Measurements from ENCODE around the gene TRIM58.

The TRIM58 gene

DNA sequence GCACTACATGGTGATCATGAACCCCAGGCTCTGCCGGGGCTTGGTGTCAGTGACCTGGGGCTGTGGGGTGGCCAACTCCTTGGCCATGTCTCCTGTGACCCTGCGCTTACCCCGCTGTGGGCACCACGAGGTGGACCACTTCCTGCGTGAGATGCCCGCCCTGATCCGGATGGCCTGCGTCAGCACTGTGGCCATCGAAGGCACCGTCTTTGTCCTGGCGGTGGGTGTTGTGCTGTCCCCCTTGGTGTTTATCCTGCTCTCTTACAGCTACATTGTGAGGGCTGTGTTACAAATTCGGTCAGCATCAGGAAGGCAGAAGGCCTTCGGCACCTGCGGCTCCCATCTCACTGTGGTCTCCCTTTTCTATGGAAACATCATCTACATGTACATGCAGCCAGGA lies 39.0 kb downstream of the TRIM58 start:
- no peak for DNase-seq

DNA sequence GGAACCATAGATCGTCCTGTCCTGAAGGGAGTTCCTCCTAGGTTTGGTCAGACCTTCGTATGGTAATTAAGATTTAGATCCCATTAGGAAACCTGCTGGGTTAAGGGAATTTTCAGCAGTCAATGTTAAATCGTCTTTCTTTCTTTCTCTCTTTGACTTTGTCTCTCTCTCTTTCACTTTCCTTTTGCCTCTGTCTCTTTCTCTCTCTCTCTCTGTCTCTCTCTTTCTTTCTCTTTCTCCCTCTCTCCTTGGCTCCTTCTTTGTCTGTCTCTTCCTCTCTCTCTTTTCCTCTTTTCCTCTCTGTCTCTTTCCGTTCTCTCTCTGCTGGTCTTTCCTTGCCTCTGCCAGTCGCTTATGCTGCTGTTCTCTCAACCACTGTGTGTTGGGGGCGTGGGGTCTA lies 47.1 kb downstream of the TRIM58 start:
- DNase-seq, result no peak

DNA sequence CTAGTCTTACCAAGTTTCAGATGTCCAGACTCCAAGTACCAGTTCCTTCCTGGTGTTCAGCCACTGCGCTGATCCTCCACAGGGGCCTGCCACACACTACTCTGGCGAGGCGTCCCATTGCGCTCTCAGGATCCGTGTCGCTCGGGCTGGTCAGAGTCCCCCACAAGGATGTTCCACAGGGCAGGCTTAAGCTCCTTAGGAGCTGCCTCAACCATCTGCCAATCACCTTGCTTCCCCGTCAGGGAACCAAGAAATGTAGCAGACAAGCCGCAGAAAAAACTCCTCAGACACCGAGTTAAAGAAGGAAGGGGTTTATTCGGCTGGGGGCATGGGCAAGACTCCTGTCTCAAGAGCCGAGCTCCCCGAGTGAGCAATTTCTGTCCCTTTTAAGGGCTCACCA lies 48.2 kb downstream of the TRIM58 start:
- no peak for DNase-seq

DNA sequence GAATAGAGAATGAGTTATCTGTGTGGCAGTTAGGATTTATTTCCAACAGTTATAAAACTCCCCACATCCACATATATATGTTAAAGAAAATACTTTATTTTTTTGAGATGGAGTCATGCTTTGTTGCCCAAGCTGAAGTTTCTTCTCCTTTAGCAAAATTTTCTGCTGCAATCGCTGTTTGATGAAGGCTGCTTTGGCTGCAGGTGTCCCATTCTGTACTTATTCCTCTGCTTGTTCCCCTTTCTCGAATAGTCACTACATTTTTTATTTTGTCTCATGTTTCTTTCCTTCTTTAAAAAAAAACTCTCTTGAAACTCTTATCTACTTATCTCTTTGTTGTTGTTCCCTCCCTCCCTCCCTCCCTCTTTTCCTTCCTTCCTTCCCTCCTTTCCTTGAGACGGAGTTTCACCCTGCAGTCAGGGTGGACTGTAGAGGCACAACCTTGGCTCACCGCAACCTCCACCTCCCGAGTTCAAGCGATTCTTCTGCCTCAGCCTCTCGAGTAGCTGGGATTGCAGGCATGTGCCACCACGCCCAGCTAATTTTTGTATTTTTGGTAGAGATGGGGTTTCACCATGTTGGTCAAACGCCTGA lies 49.0 kb downstream of the TRIM58 start:
- DNase-seq, result no peak

DNA sequence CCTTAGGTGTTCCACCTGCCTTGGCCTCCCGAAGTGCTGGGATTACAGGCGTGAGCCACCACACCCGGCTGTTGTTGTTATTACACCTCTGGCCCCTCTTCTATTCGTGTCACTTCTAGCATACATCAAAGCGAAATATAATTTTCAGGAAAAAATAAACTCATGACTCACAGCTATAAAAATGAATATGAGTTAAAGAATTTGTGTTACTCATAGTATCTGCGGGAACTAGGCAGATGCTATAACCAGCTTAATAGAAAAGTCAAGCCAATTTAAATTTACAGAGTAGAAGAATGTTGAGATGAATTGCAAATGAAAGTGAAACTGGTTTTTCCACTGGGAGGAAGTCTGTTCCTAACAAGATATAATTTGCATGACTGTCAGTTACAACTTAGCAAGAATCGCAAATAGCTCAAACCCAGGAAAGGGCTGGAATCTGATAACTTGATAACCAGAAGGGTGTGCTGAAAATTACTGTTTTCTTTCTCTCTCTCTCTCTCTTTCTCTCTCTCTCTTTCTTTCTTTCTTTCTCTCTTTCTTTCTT lies 49.6 kb downstream of the TRIM58 start:
- peak; percentile 84 for DNase-seq

DNA sequence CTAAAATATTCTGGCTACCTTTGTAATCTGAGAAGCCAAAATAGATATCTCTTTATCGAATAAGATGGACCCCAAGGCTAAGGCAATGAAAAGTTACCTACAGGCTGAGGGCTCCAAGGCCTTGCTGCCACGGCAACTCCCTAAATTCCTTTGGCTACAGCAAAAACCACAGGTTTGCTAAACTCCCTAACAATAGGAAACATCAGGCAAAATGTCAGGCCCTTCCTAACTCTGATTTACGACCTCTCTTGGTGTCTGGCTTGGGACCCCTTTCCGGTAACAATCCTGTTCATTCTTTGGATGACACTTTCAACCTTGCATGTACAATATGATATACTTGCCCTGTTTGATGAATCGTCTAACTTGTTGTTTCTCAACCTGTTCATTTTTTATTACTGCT lies 51.8 kb downstream of the TRIM58 start:
- no peak for DNase-seq

DNA sequence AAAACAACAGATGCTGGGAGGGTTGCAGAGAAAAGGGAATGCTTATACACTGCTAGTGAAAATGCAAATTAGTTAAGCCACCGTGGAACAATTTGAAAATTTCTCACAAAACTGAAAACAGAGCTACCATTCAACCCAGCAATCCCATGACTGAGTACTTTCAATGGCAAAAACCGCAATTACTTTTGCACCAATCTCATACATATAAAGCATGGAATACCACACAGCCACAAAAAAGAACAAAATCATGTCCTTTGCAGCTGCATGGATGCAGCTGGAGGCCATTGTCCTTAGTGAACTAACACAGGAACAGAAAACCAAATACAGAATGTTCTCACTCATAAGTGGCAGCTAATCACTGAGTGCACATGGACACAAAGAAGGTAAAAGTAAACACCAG lies 56.8 kb downstream of the TRIM58 start:
- DNase-seq, result no peak

DNA sequence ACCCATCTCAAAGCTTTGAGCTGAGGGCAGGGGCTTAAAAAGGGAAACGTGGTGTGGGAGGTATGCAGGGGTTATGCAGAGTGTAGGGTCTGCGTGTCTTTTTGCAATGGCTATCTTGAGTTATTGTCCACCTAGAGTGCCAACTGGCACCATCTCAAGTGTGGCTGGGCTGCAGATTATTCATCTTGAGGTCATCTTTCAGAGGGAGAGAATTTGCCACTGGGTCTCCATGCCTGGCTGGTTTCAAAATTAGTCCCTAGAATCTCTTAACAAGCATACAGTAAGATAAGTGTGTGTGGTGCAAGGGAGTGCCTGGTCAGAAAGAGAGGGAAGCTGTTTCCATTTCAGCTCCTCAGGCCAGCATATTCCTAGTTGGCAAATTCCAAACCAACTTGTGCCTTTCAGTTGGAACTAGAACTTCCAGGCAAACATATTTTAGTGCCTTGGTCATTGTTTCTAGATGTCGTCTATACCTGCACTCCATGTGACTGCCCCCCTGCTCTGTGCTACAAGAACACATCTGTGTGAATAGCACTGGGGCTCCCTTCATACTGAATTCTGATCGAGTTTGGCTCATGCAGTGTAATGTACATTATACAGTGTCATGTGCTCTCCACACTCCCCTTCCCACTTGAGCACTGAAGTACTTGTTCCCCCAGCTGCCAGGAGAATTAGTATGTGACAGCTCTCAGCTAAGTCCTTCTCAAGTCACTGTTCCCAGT lies 58.1 kb downstream of the TRIM58 start:
- DNase-seq, result peak; percentile 8

DNA sequence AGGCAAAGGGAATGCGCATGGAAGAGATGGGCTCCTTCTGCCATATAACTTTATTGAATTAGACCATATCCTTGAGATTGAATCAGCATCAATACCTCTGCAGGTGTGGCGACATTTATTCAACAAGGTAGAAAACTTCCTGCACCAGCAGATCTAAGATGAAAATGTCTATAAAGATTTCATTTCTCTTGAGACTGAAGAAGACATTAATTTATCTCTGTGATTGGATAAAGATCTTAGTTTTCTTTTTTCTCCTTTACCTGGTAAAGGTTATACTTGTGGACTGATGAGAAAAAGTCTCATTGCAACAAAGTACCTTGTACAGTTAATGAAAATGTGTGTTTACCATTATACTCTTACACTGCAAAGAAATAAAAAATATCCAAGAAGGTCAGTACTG lies 63.0 kb downstream of the TRIM58 start, which contains the start of gene OR2T8:
OR2T8 (plus strand) TSS at position 301 of the 400 bp plus-strand sequence. CDS start 766 bp downstream, outside the sequence.
- DNase-seq, result no peak

DNA sequence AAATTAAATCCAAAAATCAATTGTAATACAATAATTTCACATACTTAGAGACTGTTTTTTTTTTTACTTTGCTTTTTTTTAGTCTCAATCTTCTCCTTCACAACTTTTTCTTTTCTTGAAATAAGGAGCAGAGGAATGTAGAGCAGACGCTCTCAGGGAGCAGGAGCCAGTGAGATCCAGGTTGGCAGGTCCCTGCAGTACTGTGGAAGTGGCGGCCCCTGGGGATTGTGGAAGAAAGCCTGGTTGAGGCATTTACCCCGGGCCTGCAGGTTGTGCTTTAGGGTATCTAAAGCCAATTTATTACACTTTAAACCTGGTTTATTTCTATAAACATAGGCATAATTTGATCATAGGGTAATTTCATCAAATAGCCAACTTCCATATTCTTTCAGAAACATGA lies 67.0 kb downstream of the TRIM58 start:
- DNase-seq, result no peak

DNA sequence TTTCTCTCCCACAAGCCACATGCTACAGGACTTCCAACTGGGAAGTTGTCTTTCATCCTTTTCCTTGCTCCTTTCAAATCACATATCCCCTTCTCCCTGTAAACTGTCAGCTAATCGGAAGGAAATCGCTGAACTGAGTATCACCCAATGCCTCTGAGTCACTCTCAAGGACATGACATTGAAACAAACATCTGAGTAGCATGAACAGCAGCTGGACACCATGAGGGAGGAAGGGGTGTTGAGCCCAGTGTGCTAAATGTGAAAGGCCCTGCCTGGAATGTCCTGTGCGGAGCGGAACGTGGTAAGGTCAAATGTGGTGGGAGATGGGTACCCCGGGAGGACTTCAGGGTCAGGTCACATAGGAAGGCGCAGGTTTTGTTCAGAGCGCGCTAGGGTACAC lies 67.9 kb downstream of the TRIM58 start, which contains the start of gene OR2AJ1:
OR2AJ1 (plus strand) TSS at position 22 of the 400 bp plus-strand sequence. CDS start 8,880 bp downstream, outside the sequence.
- peak; percentile 39 for DNase-seq
